Left cardiac atrium (tissue), 4 donors: ENCODE measurements around the gene DAZAP1. TPM values are rescaled to one million over a fixed set of nuclear protein-coding genes. Genes with fewer than 3 reads are reported as not detected.

ENCODE experiments used
- ATAC-seq, 2 donors: fragments of 200-7000 bp; cut with Tn5 transposase; one replicate each; pipeline ENCODE4 v1.9.1; 2020; ENCODE audit warnings: mild to moderate bottlenecking in 2 of 2, moderate library complexity in 2 of 2
- DNase-seq: peaks from one replicate; pipeline ENCODE4 v3.0.0-alpha.2; 2020
- intact Hi-C, 2 donors: fragments of 100-400 bp; cut with DNase I; formaldehyde crosslinking; loops; one replicate each; pipeline versions ENCODE4 v1.14.1 to v1.15.1; 2022 to 2023
- total RNA-seq, 2 donors: library from RNA; stranded (reverse); fragmentation: NEBNext Ultra II Directional; extraction: Animal tissue kit (Norgen Biotek cat#: 25700); gene quantifications; one replicate each; pipeline ENCODE4 v1.2.1, GENCODE V29; 2021
- donor health status: DM: no; HTN: yes; CAD: no.
- donor health status: DM: no; HTN: yes; CAD: no; lungs with severe emphysema.
- donor health status: DM: yes; HTN: yes; CAD: no.
- donor health status: Dilated cardiomyopathy.

The DAZAP1 gene
- total RNA-seq, 2 donors from 2014 or later: 74.1 to 95.7 TPM

GRCh38 chr19:1461862-1462261 is 54.5 kb downstream of the DAZAP1 start:
- ATAC-seq (no peak), DNase-seq (no peak)
- intact Hi-C loops: no loop called here

- intact Hi-C loops: no loop called here
- no peak for DNase-seq
- ATAC-seq: peak in 1 of 2 donors; percentile 27
These were observed 58.0 kb downstream of the DAZAP1 start for GRCh38 chr19:1465191-1466016.

- ATAC-seq: no peak
- no peak for DNase-seq
- intact Hi-C loops: no loop called here
These were observed 58.7 kb downstream of the DAZAP1 start for GRCh38 chr19:1466018-1466460.

- ATAC-seq (no peak), DNase-seq (no peak)
- intact Hi-C loops: no loop called here
These were observed 59.3 kb downstream of the DAZAP1 start for GRCh38 chr19:1466461-1467214.

GRCh38 chr19:1467215-1467489 is 59.8 kb downstream of the DAZAP1 start:
- no peak for ATAC-seq
- no peak for DNase-seq
- intact Hi-C loops: no loop called here

- no peak for DNase-seq
- intact Hi-C loops: no loop called here
- ATAC-seq: no peak
These were observed 60.3 kb downstream of the DAZAP1 start for GRCh38 chr19:1467490-1468273.

- intact Hi-C loops: no loop called here
- ATAC-seq (no peak), DNase-seq (no peak)
These were observed 61.0 kb downstream of the DAZAP1 start for GRCh38 chr19:1468274-1468820.

GRCh38 chr19:1468821-1469254 is 61.5 kb downstream of the DAZAP1 start:
- DNase-seq (no peak), ATAC-seq (no peak)
- intact Hi-C loops: no loop called here

GRCh38 chr19:1469255-1470054 is 62.1 kb downstream of the DAZAP1 start:
- DNase-seq (no peak), ATAC-seq (peak in 1 of 2 donors; percentile 2)
- intact Hi-C loops: no loop called here

GRCh38 chr19:1470055-1470304 is 62.6 kb downstream of the DAZAP1 start:
- ATAC-seq (peak in 1 of 2 donors; percentile 5), DNase-seq (no peak)
- intact Hi-C loops: no loop called here

- DNase-seq: peak; percentile 70
- intact Hi-C loops: no loop called here
These were observed 63.1 kb downstream of the DAZAP1 start for GRCh38 chr19:1470305-1471009.

GRCh38 chr19:1471010-1471514 is 63.7 kb downstream of the DAZAP1 start:
- intact Hi-C loops: no loop called here
- no peak for DNase-seq
- ATAC-seq: peak in 1 of 2 donors; percentile 8

More at GRCh38 chr19:1470305-1471009, 63.1 kb downstream of the DAZAP1 start:
- peak; percentile 35 to 51 for ATAC-seq

GRCh38 chr19:1471515-1472160 is 64.3 kb downstream of the DAZAP1 start:
- intact Hi-C loops: no loop called here
- no peak for DNase-seq

GRCh38 chr19:1472231-1473084 is 65.1 kb downstream of the DAZAP1 start:
- DNase-seq (no peak), ATAC-seq (no peak)
- intact Hi-C loops: no loop called here

More at GRCh38 chr19:1471515-1472160, 64.3 kb downstream of the DAZAP1 start:
- no peak for ATAC-seq

- DNase-seq (no peak), ATAC-seq (no peak)
- intact Hi-C loops: no loop called here
These were observed 65.9 kb downstream of the DAZAP1 start for GRCh38 chr19:1473085-1473851.
